HS-27A (cell line): ENCODE measurements around the gene DARS2.
"Not testable (repeated sequence)": the region's sequence is repeated elsewhere in the genome, so short reads cannot be mapped to it uniquely, and the experiment has no call there.

Experiments used
- DNase-seq: peaks from one replicate; pipeline ENCODE4 v3.0.0-alpha.2; 2012; ENCODE audit warnings: low read depth, missing footprints

DARS2 gene

DNA sequence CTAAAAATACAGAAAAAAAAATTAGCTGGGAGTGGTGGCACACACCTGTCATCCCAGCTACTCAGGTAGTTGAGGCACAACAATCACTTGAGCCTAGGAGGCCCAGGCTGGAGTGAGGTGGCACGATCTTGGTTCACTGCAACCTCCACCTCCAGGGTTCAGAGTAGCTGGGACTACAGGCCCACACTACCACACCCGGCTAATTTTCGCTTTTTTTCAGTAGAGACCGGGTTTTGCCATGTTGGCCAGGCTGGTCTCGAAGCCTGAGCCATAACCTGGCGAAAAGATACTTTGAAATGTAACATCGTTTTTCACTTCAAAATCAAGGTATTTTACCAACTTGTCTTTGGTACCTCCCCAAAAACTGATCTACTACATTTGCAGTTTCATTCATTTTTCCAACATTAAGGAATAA is 37.3 kb downstream of the DARS2 start:
- no peak for DNase-seq

DNA sequence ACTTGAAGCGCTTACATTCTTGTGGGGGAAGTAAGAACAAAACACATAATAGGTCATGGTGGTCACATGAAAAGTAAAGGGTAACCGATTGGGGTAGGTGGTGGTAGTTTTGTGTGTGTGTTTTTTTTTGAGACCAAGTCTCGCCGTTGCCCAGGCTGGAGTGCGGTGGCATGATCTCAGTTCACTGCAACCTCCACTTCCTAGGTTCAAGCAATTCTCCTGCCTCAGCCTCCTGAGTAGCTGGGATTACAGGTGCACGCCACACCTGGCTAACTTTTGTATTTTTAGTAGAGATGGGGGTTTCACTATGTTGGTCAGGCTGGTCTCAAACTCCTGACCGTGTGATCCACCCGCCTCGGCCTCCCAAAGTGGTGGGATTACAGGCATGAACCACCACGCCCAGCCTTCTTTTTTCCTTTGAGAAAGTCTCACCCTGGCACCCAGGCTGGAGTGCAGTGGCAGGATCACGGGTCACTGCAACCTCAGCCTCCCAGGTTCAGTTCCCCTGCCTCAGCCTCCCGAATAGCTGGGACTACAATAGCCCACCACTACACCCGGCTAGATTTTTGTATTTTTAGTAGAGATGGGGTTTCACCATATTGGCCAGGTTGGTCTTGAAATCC is 37.8 kb downstream of the DARS2 start:
- DNase-seq: not testable (repeated sequence)

- no peak for DNase-seq
Measured at GRCh38 chr1:173862769-173863223, 38.3 kb downstream of the DARS2 start.

GRCh38 chr1:173863224-173864161 is 39.0 kb downstream of the DARS2 start:
- no peak for DNase-seq

GRCh38 chr1:173864179-173864867 is 39.9 kb downstream of the DARS2 start:
- no peak for DNase-seq

DNA sequence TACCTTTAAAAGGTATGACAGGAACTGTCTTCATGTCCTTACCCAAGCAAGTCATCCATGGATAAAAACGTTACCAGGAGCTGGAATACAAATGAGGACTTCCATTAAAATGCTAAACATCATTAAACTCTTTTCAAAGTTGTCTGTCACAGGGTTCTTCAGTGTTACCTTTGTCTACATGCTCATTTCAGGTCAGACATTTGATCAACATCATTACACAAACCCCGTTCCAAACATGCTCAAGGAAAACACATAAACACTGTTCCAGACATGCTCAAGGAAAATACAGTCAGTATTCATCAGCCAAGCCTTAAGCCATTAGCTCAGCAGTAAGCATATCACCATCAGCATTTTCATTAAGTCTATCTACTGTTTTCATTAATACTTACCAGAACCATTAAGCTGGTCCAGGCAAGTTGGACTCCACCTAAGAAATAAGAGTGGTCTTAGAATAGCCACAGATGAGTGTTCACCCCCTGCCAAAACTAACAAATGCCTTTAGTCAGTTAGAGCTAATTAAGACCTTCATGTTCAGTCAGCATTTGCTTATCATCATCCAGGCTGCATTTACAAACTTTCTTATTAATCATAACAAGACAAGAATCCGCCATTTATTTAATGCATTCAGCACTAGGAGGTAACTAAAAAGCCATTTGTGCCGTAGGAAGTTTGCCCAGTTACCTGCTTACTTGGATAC is 41.1 kb downstream of the DARS2 start:
- no peak for DNase-seq

DNA sequence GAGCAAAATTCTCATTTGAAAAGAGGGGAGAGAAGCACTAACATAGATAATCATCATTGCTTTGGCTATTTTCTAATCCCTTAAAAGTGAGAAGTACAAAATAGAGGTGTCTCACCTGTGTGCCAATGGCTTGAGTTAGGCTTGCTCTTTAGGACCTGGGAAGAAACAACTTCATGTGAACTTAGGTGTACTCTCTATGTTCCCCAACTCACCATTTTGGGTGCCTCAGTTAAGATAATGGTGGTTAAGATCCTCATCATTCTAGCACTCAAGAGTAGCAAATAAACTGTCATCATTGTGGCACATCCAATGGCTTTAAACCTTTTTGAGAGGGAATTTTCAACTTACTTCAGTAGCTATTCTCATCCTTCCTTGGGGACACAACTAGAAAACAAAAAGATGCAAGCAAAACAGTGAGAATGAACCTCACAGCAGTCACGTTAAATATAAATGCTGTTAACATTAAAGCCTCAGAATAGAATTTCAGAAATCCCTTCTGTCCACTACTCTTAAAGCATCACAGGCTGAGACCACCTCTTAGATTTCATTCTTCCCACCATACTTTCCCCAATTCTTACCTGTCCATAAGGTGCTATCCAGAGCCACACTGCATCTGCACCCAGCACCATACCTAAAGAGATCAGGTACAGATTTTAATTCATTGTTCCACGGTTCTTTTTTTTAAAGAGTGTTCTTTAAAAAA is 42.1 kb downstream of the DARS2 start:
- no peak for DNase-seq

GRCh38 chr1:173867141-173867752 is 42.8 kb downstream of the DARS2 start:
- DNase-seq: no peak

- peak; percentile 97 for DNase-seq
Measured at GRCh38 chr1:173867753-173868265, 43.3 kb downstream of the DARS2 start, which contains the start of gene GAS5. TSS of gene GAS5 (minus strand) at chr1:173867989.

- no peak for DNase-seq
Measured at GRCh38 chr1:173868266-173869020, 44.0 kb downstream of the DARS2 start, which contains the start of gene ZBTB37. TSS of gene ZBTB37 (plus strand) at chr1:173868380. CDS start at chr1:173870226, 1,846 bp downstream.

GRCh38 chr1:173869021-173869359 is 44.5 kb downstream of the DARS2 start:
- DNase-seq: no peak

DNA sequence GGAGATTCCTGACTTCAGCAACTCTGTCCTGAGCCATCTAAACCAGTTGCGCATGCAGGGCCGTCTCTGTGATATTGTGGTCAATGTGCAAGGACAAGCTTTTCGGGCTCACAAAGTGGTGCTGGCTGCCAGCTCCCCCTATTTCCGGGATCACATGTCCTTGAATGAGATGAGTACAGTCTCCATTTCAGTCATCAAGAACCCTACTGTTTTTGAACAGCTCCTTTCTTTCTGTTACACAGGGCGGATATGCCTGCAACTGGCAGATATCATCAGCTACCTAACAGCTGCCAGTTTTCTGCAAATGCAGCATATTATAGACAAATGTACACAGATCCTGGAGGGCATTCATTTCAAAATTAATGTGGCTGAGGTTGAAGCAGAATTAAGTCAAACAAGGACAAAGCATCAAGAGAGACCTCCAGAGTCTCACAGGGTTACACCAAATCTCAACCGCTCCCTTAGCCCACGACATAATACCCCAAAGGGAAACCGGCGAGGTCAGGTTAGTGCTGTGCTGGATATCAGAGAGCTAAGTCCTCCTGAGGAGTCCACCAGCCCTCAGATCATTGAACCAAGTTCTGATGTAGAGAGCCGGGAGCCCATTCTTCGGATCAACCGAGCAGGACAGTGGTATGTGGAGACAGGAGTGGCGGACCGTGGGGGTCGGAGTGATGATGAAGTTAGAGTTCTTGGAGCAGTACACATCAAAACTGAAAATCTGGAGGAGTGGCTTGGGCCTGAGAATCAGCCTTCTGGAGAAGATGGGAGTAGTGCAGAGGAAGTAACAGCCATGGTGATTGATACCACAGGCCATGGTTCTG is 46.0 kb downstream of the DARS2 start:
- no peak for DNase-seq

- no peak for DNase-seq
Measured at GRCh38 chr1:173871091-173871490, 46.6 kb downstream of the DARS2 start.

GRCh38 chr1:173871500-173871899 is 47.0 kb downstream of the DARS2 start:
- DNase-seq: no peak

DNA sequence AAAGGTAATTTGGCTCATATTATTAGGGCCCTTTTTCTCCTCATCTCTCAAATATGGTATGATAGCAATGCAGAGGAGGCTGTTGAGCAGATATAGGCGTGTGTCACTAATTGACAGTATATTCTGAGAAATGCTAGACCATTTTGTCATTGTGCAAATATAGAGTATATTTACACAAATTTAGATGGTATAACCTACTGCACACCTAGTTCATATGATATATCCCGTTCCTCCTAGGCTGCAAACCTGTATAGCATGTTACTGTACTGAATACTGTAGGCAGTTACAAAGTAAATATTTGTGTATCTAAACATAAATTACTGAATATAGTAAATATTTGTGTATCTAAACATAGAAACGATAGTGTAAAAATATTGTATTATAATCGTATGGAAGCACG is 52.3 kb downstream of the DARS2 start:
- no peak for DNase-seq

GRCh38 chr1:173878251-173878650 is 53.8 kb downstream of the DARS2 start:
- DNase-seq: no peak

DNA sequence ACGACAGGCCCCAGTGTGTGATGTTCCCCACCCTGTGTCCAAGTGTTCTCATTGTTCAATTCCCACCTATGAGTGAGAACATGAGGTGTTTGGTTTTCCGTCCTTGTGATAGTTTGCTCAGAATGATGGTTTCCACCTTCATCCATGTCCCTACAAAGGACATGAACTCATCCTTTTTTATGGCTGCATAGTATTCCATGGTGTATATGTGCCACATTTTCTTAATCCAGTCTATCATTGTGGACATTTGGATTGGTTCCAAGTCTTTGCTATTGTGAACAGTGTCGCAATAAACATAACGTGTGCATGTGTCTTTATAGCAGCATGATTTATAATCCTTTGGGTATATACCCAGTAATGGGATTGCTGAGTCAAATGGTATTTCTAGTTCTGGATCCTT is 56.6 kb downstream of the DARS2 start:
- DNase-seq: not testable (repeated sequence)

DNA sequence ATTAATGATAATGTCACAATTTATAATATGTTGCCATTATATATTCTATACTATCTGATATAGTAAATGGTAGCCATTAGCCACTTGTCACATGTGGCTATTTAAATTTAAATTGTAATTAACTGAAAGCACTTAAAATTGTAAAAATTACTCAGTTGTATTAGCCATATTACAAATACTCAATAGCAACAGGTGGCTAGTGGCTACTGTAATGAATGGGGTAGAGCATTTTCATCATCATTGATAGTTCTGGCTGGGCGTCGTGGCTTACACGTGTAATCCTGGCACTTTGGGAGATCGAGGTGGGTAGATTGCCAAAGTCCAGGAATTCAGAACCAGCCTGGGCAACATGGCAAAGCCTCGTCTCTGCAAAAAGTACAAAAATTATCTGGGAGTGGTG is 60.2 kb downstream of the DARS2 start:
- DNase-seq: no peak
